SK-N-MC (cell line): ENCODE data around the gene CRTC2.
"Not testable (repeated sequence)": the region's sequence is repeated elsewhere in the genome, so short reads cannot be mapped to it uniquely, and the experiment has no call there.

ENCODE experiments used
- EZH2 ChIP-seq: fragments of 200-600 bp; sonication (generic); IDR thresholded peaks from one replicate; pipeline ENCODE4 v1.6.1; 2017; ENCODE audit warnings: antibody characterized with exemption
- FOXP2 ChIP-seq: optimal IDR thresholded peaks from 2 replicates; pipeline ENCODE3; 2011; ENCODE audit warnings: mild to moderate bottlenecking, moderate library complexity; ENCODE audit not compliant: insufficient read depth; ENCODE audit errors: extremely low read length, control extremely low read depth
- POLR2AphosphoS5 ChIP-seq: IDR thresholded peaks from 2 replicates; pipeline ENCODE4 v1.6.1; 2012; ENCODE audit warnings: mild to moderate bottlenecking, low read depth, low read length, borderline replicate concordance

DNA sequence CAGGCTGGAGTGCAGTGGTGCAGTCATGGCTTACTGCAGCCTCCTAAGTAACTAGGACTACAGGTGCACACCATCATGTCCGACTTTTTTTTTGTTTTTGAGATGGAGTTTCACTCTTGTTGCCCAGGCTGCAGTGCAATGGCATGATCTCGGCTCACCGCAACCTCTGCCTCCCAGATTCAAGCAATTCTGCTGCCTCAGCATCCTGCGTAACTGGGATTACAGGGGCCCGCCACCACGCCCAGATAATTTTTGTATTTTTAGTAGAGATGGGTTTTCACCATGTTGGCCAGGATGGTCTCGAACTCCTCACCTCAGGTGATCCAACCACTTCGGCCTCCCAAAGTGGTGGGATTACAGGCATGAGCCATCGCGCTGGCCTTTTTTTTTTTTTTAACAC lies 38.5 kb upstream of the CRTC2 start:
- not testable (repeated sequence) for TF ChIP-seq POLR2AphosphoS5, EZH2, FOXP2
